DMS79 treated with DMSO at 0.1 percent for 48 hours (cell line): ENCODE results near the gene TACR1.
"Not testable (repeated sequence)": the region's sequence is repeated elsewhere in the genome, so short reads cannot be mapped to it uniquely, and the experiment has no call there.

Source experiments
- DNase-seq: peaks from one replicate; lab custom pipeline; 2025; lab: John Stamatoyannopoulos, UW

The TACR1 gene

GRCh38 chr2:75088791-75089190, 110.5 kb downstream of the TACR1 start:
- DNase-seq, result no peak

- DNase-seq, result no peak
Observed at GRCh38 chr2:75087736-75088135, 111.6 kb downstream of the TACR1 start.

- no peak for DNase-seq
Observed at GRCh38 chr2:75079575-75079974, 119.7 kb downstream of the TACR1 start.

GRCh38 chr2:75077909-75078308, 121.4 kb downstream of the TACR1 start:
- DNase-seq, result no peak

GRCh38 chr2:75076088-75076487, 123.2 kb downstream of the TACR1 start:
- peak; percentile 90 for DNase-seq

GRCh38 chr2:75074708-75075107, 124.6 kb downstream of the TACR1 start:
- no peak for DNase-seq

GRCh38 chr2:75074228-75074627, 125.1 kb downstream of the TACR1 start:
- no peak for DNase-seq

- no peak for DNase-seq
Observed at GRCh38 chr2:75071766-75072165, 127.6 kb downstream of the TACR1 start.

GRCh38 chr2:75068546-75068945, 130.8 kb downstream of the TACR1 start:
- DNase-seq, result no peak

GRCh38 chr2:75067506-75067905, 131.8 kb downstream of the TACR1 start:
- no peak for DNase-seq

GRCh38 chr2:75066121-75066902, 133.0 kb downstream of the TACR1 start:
- no peak for DNase-seq

- peak; percentile 44 for DNase-seq
Observed at GRCh38 chr2:75065402-75066008, 133.8 kb downstream of the TACR1 start.

- DNase-seq, result peak; percentile 55
Observed at GRCh38 chr2:75064691-75065396, 134.5 kb downstream of the TACR1 start.

- no peak for DNase-seq
Observed at GRCh38 chr2:75063906-75064305, 135.4 kb downstream of the TACR1 start.

GRCh38 chr2:75058427-75058826, 140.9 kb downstream of the TACR1 start:
- DNase-seq, result no peak

- not testable (repeated sequence) for DNase-seq
Observed at GRCh38 chr2:75057150-75057549, 142.2 kb downstream of the TACR1 start.

- DNase-seq, result no peak
Observed at GRCh38 chr2:75055820-75056675, 143.3 kb downstream of the TACR1 start.

GRCh38 chr2:75055142-75055819, 144.0 kb downstream of the TACR1 start:
- DNase-seq, result no peak

- DNase-seq, result no peak
Observed at GRCh38 chr2:75054296-75054695, 145.0 kb downstream of the TACR1 start.

GRCh38 chr2:75053484-75054112, 145.7 kb downstream of the TACR1 start:
- DNase-seq, result peak; percentile 55
